ENCODE results near the gene FAM83F. TPM values are rescaled to one million over a fixed set of nuclear protein-coding genes. Genes with fewer than 3 reads are reported as not detected.

Gene FAM83F
- total and polyA plus RNA-seq, 2 donors (not counting 1 experiment from before 2014, with no cell fraction given), result 0.10 TPM; not detected in 1

DNA sequence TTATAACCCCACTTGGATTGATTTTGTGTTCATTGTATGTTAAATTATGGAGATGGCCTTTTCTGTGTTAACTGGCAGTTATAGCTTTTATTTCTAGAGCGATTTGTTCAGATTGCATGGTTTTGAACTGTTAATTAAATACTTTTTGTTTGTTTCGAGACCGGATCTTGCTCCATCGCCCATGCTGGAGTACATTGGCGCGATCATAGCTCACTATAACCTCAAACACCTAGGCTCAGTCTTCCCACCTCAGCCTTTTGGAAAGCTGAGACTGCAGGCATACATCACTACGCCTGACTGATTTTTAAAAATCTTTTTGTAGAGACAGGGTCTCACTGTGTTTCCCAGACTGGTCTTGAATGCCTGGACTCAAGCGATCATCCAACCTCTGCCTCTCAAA is 77.0 kb downstream of the FAM83F start:
- H3K27me3 Mint-ChIP-seq, result no peaks in the 10 kb centered on the region
- Histone ChIP-seq H3K27me3 (replicated peaks in 1 of 4; ENCODE audit: control extremely low read depth in 1 of 4, control insufficient read depth in 3 of 4, insufficient read depth in 4 of 4, low read length in 3 of 4) (no peaks in the 10 kb centered on the region), H3K36me3 (replicated peaks in 1 of 2; ENCODE audit: control extremely low read depth in 1 of 2, control insufficient read depth in 1 of 2, extremely low read depth in 1 of 2, insufficient read depth in 2 of 2, low read length in 1 of 2) (peaks cover 2 to 10% of the 10 kb centered on the region in 2 experiments), H3K9me3 (ENCODE audit: control extremely low read depth in 1 of 3, control insufficient read depth in 2 of 3, insufficient read depth in 1 of 3, low read length in 2 of 3) (no peaks in the 10 kb centered on the region), H2AFZ (ENCODE audit: insufficient read depth, low read depth, low read length, poor library complexity, severe bottlenecking) (no peak overlapping the region), H3K4me1 (ENCODE audit: control insufficient read depth in 2 of 2, insufficient read depth in 2 of 2, low read length in 2 of 2) (peaks cover 32 to 47% of the 10 kb centered on the region in 2 donors), H3K4me3 (ENCODE audit: control extremely low read depth in 1 of 5, extremely low read depth in 1 of 5, insufficient read depth in 1 of 5, low read depth in 2 of 5, low read length in 4 of 5) (no peak overlapping the region), H3K4me2 (replicated peaks; ENCODE audit: low read depth, low read length, poor library complexity, severe bottlenecking) (no peak overlapping the region), H4K20me1 (ENCODE audit: control insufficient read depth, insufficient read depth, low read length, poor library complexity, severe bottlenecking) (peaks cover 98% of the 10 kb centered on the region), H3K79me2 (ENCODE audit: control insufficient read depth, insufficient read depth, low read length) (peaks cover 100% of the 10 kb centered on the region), H3K27ac (ENCODE audit: low read length in 2 of 2) (no peak overlapping the region), H3K9ac (ENCODE audit: low read length) (no peak overlapping the region)
- intact Hi-C loops (cut with micrococcal nuclease), result no loop called here
- no peak overlapping the region for H3K27ac Mint-ChIP-seq
- peaks cover 68% of the 10 kb centered on the region for H3K4me1 Mint-ChIP-seq
- WGBS (ENCODE audit: insufficient coverage), result 98% methylated on average over 6 of the region's 8 CpGs
- no peak for DNase-seq
- ChIA-PET CTCF (no interaction called here), POLR2A (no interaction called here)
- no peaks in the 10 kb centered on the region for H3K9me3 Mint-ChIP-seq (ENCODE audit: insufficient read depth)
- no peak for TF ChIP-seq EZH2 (IDR thresholded peaks at IDR 0.05; ENCODE audit: borderline replicate concordance, insufficient read depth, low read depth, low read length, poor library complexity, severe bottlenecking)
- TF ChIP-seq, protein P1, sequence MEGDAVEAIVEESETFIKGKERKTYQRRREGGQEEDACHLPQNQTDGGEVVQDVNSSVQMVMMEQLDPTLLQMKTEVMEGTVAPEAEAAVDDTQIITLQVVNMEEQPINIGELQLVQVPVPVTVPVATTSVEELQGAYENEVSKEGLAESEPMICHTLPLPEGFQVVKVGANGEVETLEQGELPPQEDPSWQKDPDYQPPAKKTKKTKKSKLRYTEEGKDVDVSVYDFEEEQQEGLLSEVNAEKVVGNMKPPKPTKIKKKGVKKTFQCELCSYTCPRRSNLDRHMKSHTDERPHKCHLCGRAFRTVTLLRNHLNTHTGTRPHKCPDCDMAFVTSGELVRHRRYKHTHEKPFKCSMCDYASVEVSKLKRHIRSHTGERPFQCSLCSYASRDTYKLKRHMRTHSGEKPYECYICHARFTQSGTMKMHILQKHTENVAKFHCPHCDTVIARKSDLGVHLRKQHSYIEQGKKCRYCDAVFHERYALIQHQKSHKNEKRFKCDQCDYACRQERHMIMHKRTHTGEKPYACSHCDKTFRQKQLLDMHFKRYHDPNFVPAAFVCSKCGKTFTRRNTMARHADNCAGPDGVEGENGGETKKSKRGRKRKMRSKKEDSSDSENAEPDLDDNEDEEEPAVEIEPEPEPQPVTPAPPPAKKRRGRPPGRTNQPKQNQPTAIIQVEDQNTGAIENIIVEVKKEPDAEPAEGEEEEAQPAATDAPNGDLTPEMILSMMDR (IDR thresholded peaks at IDR 0.05), result no peak
- no peak for ATAC-seq (ENCODE audit: low read depth)
- H3K4me3 Mint-ChIP-seq, result no peak overlapping the region

DNA sequence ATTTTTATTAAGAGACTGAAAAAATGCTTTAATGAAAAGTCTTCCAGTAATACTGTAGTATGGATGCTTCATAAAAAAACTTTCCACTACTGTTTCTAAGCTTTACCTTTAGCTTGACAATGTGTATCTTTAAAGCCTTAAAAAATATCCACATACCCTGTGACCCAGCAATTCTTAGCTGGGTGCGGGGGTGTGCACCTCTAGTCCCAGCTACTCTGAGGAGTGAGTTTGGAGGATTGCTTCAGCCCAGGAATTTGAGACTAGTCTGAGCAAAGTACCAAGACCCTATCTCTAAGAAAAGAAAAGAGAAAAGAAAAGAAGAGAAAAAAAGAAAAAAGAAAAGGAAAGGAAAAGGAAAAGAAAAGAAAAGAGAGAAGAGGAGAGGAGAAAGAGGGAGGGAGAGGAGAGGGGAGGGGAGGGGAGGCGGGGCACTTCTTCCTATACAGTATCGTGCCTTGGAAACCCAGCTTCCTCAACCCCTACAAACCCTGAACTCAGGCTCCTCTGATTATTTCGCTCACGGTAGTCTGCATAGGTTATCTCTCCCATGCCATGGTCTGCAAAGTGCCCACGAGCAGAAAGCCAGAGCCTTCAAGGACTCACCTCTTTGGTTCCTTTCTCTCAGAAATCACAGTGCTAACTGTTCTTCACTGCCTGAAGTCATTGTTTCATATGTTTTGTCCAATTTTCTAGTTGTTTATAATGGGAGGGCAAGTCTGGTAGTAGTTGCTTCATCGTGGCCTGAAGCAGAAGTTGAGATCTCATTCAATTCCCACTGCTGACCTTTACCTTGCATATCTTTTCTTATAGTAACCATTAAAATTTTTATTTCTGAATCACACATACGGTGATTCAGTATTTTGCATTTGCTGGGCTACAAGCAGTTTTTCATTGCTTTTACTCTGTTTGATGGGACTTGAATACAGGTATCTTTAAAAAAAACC is 82.2 kb downstream of the FAM83F start:
- TF ChIP-seq, protein P1 (IDR thresholded peaks at IDR 0.05), result no peak
- no peak for TF ChIP-seq EZH2 (IDR thresholded peaks at IDR 0.05; ENCODE audit: borderline replicate concordance, insufficient read depth, low read depth, low read length, poor library complexity, severe bottlenecking)
- Histone ChIP-seq H3K79me2 (ENCODE audit: control insufficient read depth, insufficient read depth, low read length) (peaks cover 99% of the 10 kb centered on the region), H3K27me3 (replicated peaks in 1 of 4; ENCODE audit: control extremely low read depth in 1 of 4, control insufficient read depth in 3 of 4, insufficient read depth in 4 of 4, low read length in 3 of 4) (no peaks in the 10 kb centered on the region), H3K27ac (ENCODE audit: low read length in 2 of 2) (peak overlapping the region in 1 of 2 donors; percentile 59), H3K4me1 (ENCODE audit: control insufficient read depth in 2 of 2, insufficient read depth in 2 of 2, low read length in 2 of 2) (peaks cover 28 to 52% of the 10 kb centered on the region in 2 donors), H3K36me3 (replicated peaks in 1 of 2; ENCODE audit: control extremely low read depth in 1 of 2, control insufficient read depth in 1 of 2, extremely low read depth in 1 of 2, insufficient read depth in 2 of 2, low read length in 1 of 2) (no peaks in the 10 kb centered on the region), H2AFZ (ENCODE audit: insufficient read depth, low read depth, low read length, poor library complexity, severe bottlenecking) (no peak overlapping the region), H3K4me2 (replicated peaks; ENCODE audit: low read depth, low read length, poor library complexity, severe bottlenecking) (peak overlapping the region; percentile 51), H4K20me1 (ENCODE audit: control insufficient read depth, insufficient read depth, low read length, poor library complexity, severe bottlenecking) (peaks cover 95% of the 10 kb centered on the region), H3K9me3 (ENCODE audit: control extremely low read depth in 1 of 3, control insufficient read depth in 2 of 3, insufficient read depth in 1 of 3, low read length in 2 of 3) (no peaks in the 10 kb centered on the region), H3K9ac (ENCODE audit: low read length) (peak overlapping the region; percentile 27), H3K4me3 (ENCODE audit: control extremely low read depth in 1 of 5, extremely low read depth in 1 of 5, insufficient read depth in 1 of 5, low read depth in 2 of 5, low read length in 4 of 5) (no peak overlapping the region)
- H3K27me3 Mint-ChIP-seq, result no peaks in the 10 kb centered on the region
- WGBS (ENCODE audit: insufficient coverage), result 8% methylated on average over 4 of the region's 8 CpGs
- peak overlapping the region; percentile 18 for H3K27ac Mint-ChIP-seq
- H3K4me1 Mint-ChIP-seq, result peaks cover 50% of the 10 kb centered on the region
- ATAC-seq (ENCODE audit: low read depth) (no peak), DNase-seq (no peak)
- CTCF ChIA-PET, result interaction anchor here (0.9 kb wide), 1 partner anchor 26 kb away, joined by 3 read pairs; no protein-coding TSS in a partner anchor
- POLR2A ChIA-PET, result no interaction called here
- no peaks in the 10 kb centered on the region for H3K9me3 Mint-ChIP-seq (ENCODE audit: insufficient read depth)
- intact Hi-C loops (cut with micrococcal nuclease), result loop anchor here (2.0 kb wide), 1 partner anchor 14 kb away; no protein-coding TSS in a partner anchor
- H3K4me3 Mint-ChIP-seq, result peak overlapping the region; percentile 54
